ENCODE results near the gene TFG.
"Not testable (repeated sequence)": the region's sequence is repeated elsewhere in the genome, so short reads cannot be mapped to it uniquely, and the experiment has no call there.

The TFG gene

DNA sequence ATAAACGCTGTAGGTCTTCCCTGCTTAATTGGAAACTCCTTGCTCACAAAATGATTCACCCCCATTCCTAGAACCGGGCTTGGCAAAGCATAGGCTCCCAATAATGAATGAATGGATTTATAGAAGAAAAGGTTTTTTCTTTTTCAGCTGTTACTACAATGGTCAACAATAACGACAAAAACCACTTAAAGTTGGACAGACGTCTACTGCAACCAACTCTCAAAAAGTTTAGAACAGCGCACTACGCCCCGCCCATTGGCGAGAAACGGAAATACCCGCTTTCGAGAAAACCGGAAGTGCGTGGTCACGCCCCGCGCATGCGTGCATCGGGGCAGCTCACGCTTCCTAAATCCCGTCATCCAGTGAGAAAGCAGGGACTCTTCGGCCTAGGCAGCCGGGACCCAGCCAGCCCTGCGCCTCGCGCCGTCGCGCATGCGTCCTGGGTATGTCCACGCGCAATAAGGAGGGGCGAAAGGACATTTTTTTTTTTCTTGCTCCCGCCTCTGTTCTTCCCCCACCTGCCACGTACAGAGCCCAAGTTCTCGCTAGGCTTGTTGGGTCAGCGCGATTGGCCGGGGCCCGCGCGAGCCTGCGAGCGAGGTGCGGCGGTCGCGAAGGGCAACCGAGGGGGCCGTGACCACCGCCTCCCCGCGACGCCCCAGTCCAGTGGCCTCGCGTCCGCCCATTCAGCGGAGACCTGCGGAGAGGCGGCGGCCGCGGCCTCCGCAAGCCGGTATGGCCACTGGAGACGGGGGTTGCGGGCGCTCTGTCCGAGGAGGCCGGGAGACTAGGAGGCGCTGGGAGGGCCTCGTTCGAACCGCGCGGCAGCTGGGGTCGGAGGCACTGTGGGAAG lies at the start of gene TFG:
Gene TFG, plus strand, starts transcription at position 506 of the 853 bp plus-strand sequence. CDS start 4,192 bp downstream, outside the sequence.
- Mint-ChIP-seq H3K27ac (peak within 1 kb of the TSS; percentile 97), H3K4me3 (peak within 1 kb of the TSS; percentile 64), H3K9me3 (peaks cover 8% of the 10 kb centered on the region), H3K4me1 (peaks cover 48% of the 10 kb centered on the region), H3K36me3 (peaks cover 49% of the 10 kb centered on the region)
- ATAC-seq, result peak; percentile 95
- peak; percentile 96 to 99 for DNase-seq (ENCODE audit: low spot score in 2 of 2)

DNA sequence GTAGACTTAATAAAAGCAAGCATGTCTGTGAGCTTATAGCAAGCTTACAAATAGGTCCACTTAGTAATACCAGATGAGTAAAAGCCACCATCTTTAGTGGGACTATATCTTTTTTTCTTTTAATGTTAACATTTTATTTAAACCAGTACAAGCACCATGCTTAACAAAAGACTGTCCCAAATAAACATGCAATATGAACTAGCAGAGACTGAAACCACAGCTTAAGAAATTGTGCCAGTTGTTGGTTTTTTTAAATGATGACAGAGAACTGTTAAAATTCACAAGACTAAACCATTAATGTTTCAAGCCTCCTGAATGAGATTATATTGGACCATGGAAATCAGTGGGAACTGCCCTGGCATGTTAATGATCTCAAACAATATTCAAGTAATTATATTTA lies 48.0 kb upstream of the TFG start:
- H3K9me3 Mint-ChIP-seq, H3K4me3 Mint-ChIP-seq: not testable (repeated sequence)

DNA sequence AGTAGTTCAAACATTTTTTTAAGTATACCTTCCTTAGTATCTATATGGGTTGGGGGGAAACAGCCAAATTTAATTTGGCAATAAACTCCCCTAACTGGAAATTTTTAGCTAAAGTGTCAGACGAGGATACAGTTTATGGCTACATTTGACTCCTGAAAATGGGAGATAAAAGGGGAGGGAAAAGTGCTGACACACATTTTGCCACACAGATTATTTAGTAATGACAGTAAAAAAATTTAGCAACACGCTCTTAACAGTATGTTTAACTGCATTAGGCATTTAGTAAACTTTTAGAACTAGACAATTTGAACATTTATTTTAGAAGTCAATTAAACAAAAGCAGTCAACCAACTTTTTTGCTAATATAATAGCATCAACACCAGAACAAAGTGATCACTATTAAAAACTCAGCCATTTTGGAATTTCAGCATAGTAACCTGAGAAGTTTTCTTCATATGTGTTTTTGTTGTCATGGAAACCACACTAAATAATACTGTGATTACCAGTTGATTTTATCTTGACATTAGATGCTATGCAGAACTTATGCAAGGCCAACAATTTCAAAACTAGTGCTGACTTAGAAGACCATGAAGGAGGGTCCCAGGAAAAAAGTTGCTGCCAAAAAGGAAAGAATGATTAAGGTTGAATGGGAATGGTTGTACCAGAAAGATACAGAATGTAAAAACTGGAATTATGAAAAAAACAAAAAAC lies 47.0 kb upstream of the TFG start:
- no peak overlapping the region for H3K27ac Mint-ChIP-seq
- no peak for ATAC-seq
- H3K9me3 Mint-ChIP-seq, result no peaks in the 10 kb centered on the region
- H3K4me1 Mint-ChIP-seq, result peaks cover 8% of the 10 kb centered on the region
- H3K36me3 Mint-ChIP-seq, result no peaks in the 10 kb centered on the region
- no peak overlapping the region for H3K4me3 Mint-ChIP-seq
- DNase-seq (ENCODE audit: low spot score in 2 of 2), result no peak

More for the DNA sequence above, 48.0 kb upstream of the TFG start:
- H3K36me3 Mint-ChIP-seq; H3K27ac Mint-ChIP-seq; H3K4me1 Mint-ChIP-seq; ATAC-seq; DNase-seq (ENCODE audit: low spot score in 2 of 2): not testable (repeated sequence)

DNA sequence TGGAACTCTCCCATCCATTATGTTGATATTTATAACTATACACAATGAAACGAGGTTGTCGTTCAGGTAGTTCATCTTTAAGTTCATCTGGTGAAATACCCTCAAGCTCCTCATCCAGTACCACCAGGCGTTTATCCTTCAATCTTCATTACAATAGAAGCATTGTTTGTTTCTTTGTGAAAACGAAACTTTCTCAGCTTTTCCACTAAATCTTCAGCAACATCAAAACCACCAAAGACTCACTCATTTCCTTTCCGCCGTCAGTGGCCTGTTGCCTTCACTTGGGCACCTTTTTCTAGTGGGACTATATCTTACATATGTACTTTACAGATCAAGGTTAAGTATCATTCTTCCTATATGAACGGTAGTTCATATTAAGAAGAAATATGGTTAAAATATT lies 44.1 kb upstream of the TFG start:
- Mint-ChIP-seq H3K4me1 (peaks cover 8% of the 10 kb centered on the region), H3K4me3 (no peak overlapping the region), H3K27ac (no peak overlapping the region), H3K9me3 (peaks cover 3% of the 10 kb centered on the region), H3K36me3 (no peaks in the 10 kb centered on the region)
- DNase-seq (ENCODE audit: low spot score in 2 of 2) (no peak), ATAC-seq (peak; percentile 88)

DNA sequence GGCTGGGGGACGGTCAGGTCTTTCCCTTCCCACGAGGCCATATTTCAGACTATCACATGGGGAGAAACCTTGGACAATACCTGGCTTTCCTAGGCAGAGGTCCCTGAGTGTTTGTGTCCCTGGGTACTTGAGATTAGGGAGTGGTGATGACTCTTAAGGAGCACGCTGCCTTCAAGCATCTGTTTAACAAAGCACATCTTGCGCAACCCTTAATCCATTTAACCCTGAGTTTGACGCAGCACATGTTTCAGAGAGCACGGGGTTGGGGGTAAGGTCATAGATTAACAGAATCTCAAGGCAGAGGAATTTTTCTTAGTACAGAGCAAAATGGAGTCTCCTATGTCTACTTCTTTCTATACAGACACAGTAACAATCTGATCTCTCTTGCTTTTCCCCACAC lies 42.6 kb upstream of the TFG start:
- not testable (repeated sequence) for H3K9me3 Mint-ChIP-seq; H3K4me3 Mint-ChIP-seq; H3K27ac Mint-ChIP-seq; ATAC-seq; H3K36me3 Mint-ChIP-seq; DNase-seq (ENCODE audit: low spot score in 2 of 2); H3K4me1 Mint-ChIP-seq

DNA sequence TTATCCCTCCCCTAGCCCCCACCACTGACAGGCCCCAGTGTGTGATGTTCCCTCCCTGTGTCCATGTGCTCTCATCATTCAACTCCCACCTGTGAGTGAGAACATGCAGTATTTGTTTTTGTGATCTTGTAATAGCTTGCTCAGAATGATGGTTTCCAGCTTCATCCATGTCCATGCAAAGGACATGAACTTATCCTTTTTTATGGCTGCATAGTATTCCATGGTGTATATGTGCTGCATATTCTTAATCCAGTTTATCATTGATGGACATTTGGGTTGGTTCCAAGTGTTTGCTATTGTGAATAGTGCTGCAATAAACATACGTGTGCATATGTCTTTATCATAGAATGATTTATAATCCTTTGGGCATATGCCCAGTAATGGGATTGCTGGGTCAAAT lies 42.0 kb upstream of the TFG start:
- not testable (repeated sequence) for H3K9me3 Mint-ChIP-seq; H3K4me1 Mint-ChIP-seq; H3K27ac Mint-ChIP-seq; DNase-seq (ENCODE audit: low spot score in 2 of 2); H3K4me3 Mint-ChIP-seq; H3K36me3 Mint-ChIP-seq; ATAC-seq

DNA sequence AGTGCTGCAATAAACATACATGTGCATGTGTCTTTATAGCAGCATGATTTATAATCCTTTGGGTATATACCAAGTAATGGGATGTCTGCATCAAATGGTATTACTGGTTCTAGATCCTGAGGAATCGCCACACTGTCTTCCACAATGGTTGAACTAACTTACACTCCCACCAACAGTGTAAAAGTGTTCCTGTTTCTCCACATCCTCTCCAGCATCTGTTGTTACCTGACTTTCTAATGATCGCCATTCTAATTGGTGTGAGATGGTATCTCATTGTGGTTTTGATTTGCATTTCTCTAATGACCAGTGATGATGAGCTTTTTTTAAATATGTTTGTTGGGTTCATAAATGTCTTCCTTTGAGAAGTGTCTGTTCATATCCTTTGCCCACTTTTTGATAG lies 38.3 kb upstream of the TFG start:
- ATAC-seq; H3K4me1 Mint-ChIP-seq; H3K9me3 Mint-ChIP-seq; DNase-seq (ENCODE audit: low spot score in 2 of 2); H3K36me3 Mint-ChIP-seq; H3K27ac Mint-ChIP-seq; H3K4me3 Mint-ChIP-seq: not testable (repeated sequence)

DNA sequence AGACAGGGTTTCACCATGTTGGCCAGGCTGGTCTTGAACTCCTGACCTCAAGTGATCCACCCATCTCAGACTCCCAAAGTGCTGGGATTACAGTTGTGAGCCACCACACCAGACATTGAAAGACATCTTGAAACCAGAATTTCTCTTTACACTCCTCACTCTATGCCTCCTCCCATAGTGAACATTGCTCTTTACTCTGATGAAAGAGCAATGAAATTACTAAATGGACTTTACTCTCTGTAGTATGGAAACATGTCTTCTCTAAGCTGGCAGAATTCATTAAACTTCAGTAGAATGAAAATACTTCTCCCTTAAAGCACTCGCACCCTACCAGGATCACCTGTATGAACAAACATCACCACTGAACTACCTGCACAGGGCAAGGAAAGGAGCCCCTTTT lies 27.8 kb upstream of the TFG start:
- DNase-seq (ENCODE audit: low spot score in 2 of 2), result no peak
- H3K27ac Mint-ChIP-seq, result no peak overlapping the region
- no peaks in the 10 kb centered on the region for H3K9me3 Mint-ChIP-seq
- no peaks in the 10 kb centered on the region for H3K4me1 Mint-ChIP-seq
- H3K36me3 Mint-ChIP-seq, result no peaks in the 10 kb centered on the region
- ATAC-seq, result no peak
- no peak overlapping the region for H3K4me3 Mint-ChIP-seq

DNA sequence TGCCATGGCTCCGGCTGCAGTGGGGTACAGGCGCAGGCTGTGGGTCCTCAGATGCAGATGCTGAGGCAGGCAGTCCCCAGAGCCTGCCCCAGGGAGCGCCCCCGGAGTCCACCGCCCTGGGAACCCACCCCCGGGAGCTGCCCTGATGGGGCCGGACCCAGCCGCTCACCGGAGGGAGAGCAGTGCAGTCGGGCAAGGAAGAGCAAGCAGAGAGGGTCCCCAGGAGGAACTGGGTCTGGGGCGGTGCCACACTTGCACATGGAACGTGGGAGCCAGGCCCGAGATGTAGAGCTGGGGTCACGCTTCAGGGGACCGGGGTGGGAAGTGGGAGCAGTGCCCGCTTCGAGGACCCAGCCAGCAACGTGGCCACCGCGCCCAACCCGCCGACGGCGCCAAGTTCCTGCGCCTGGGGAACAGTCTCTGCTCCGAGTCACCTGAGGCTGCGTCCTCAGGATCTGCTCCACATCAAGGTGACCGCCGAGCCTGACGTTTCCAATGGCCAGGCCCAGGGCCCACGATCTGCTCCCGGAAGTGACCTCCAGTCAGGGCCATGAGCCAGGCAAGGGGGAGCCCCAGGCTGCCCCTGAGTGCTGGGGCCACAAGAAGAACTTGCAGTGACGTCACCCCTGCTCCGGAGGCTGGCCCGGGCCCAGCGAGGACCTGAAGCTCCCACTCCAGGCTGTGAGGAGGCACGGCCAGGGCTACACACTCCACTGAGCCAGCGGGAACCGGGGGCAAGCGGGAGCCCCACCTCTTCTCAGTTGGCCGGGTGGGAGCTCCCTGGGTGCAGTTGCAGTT lies 27.0 kb upstream of the TFG start:
- ATAC-seq (peak; percentile 48), DNase-seq (ENCODE audit: low spot score in 2 of 2) (no peak)
- Mint-ChIP-seq H3K9me3 (no peaks in the 10 kb centered on the region), H3K4me1 (no peaks in the 10 kb centered on the region), H3K36me3 (no peaks in the 10 kb centered on the region), H3K27ac (no peak overlapping the region), H3K4me3 (no peak overlapping the region)

DNA sequence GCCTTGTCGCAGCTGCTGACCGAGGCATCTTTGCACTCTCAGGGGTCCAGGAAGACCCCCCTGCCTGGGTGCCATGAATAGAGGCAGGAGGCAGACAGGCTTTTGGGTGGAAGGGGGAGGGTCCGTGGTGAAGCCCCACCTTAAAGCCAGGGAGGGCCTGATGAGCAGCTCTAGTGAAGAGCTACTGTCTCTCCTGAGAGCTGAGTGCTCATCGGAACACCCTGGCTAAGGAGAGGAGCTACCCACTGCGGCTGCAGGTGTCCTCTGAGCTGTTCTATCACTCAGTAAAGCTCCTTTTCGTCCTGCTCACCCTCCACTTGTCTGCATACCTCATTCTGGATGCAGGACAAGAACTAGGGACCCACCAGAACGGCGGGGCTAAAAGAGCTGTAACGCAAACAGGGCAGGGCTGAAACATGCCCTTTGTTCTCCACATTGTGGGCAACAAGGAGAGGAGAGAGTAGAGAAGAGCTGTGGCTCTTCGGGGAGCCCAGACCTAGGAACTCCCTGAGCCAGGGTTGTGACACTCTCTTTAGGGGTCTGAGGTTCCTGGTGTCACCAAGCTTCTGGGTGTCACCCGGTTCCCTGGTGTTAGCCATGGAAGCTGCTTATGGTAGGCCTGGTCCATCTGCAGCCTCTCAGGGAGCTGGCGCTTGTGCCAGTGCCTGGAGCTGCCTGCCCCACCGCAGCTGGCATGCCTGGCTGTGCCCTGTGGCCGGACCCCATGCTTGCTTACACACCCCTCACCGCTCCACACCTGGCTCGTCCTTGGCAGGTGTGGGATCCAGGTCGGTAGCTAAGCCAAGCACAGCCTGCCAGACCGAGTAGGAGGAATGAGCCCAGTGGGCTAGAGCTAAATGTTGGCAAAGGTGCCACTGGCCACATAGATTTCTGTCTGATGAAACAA lies 26.2 kb upstream of the TFG start:
- Mint-ChIP-seq H3K4me3 (no peak overlapping the region), H3K27ac (no peak overlapping the region), H3K4me1 (no peaks in the 10 kb centered on the region), H3K36me3 (no peaks in the 10 kb centered on the region), H3K9me3 (no peaks in the 10 kb centered on the region)
- DNase-seq (ENCODE audit: low spot score in 2 of 2), result no peak
- peak; percentile 52 for ATAC-seq

DNA sequence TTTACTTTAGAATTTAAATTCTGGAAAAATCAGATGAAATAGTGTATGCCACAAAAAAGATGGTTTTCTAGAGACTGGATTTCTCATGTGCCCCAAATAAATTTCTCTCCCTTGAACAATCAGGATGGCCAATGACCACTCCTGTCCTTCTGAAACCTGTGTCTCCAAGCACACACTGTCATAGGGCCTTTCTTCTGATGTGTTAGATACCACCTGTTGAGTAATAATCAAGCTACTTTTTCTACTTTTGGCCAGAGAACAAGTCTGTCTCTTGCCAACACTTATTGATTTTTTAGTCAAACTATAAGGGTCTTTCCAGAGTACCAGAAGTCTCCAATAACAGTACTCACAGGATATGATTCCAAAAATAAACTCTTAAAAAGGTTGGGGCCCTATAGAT lies 16.1 kb upstream of the TFG start:
- H3K4me1 Mint-ChIP-seq, result no peaks in the 10 kb centered on the region
- DNase-seq (ENCODE audit: low spot score in 2 of 2), result no peak
- H3K9me3 Mint-ChIP-seq, result no peaks in the 10 kb centered on the region
- H3K4me3 Mint-ChIP-seq, result no peak overlapping the region
- no peaks in the 10 kb centered on the region for H3K36me3 Mint-ChIP-seq
- no peak for ATAC-seq
- no peak overlapping the region for H3K27ac Mint-ChIP-seq

DNA sequence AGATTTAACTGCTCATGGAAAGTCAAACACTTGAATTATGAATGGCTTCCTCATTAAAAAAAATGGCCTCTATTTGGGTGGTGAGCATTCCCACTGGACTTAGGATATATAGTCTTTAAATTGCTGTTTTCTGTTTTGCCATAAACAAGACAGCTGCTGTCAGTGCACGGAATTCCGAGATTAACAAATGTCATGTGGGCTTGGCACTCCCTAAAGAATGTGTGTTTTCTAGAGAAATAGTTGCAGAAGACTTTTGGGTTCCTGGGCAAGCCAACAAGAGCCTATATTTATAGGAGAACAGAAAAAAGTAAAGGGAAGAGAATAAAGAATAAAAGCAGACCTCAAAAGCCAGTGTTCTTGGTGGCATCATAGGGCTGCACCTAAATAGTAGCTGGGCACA lies 13.6 kb upstream of the TFG start:
- DNase-seq (ENCODE audit: low spot score in 2 of 2) (no peak), ATAC-seq (no peak)
- Mint-ChIP-seq H3K27ac (no peak overlapping the region), H3K9me3 (no peaks in the 10 kb centered on the region), H3K36me3 (no peaks in the 10 kb centered on the region), H3K4me1 (no peaks in the 10 kb centered on the region), H3K4me3 (no peak overlapping the region)

DNA sequence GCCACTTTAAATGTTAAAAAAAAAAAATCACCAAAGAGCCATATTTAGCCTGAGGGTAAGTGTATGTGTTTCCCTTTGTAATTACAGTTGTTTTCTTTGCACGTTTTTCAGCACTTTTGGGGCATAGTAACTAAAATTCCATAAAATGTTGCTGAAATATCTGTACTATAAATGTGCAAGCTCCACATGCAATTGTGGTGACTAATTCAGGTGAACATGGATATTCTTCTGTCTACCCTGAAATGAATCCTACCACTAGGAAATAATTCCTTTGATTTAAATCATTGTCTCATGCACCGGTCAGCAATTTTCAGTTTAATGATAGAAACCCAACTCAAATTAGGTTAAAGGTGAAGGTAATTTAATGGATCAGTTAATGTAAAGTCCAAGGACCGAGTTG lies 13.1 kb upstream of the TFG start:
- no peak for DNase-seq (ENCODE audit: low spot score in 2 of 2)
- Mint-ChIP-seq H3K4me1 (no peaks in the 10 kb centered on the region), H3K27ac (no peak overlapping the region)

DNA sequence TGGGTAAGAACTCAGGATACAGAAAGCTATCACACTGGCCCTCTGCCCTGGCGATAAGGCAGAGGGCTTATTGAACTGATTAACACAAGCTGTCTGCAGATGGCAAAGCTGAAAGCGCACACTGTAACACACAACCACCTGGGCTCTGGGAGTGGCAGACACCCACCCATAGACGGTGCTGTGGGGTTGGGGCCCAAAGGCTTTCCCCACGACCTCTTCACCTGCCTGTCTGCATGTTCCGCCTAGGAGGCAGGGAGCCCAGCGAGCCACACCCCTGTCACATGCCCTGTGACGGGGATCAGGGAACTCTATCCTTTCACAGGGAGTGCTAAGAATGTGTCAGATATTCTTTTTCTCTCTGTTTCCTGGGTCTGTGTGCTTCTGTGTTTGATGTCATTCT lies 12.1 kb upstream of the TFG start:
- ATAC-seq (no peak), DNase-seq (ENCODE audit: low spot score in 2 of 2) (no peak)
- H3K9me3 Mint-ChIP-seq, result no peaks in the 10 kb centered on the region
- no peaks in the 10 kb centered on the region for H3K4me1 Mint-ChIP-seq
- H3K36me3 Mint-ChIP-seq, result no peaks in the 10 kb centered on the region
- H3K27ac Mint-ChIP-seq, result no peak overlapping the region
- no peak overlapping the region for H3K4me3 Mint-ChIP-seq

More for the DNA sequence above, 13.1 kb upstream of the TFG start:
- no peak for ATAC-seq
- Mint-ChIP-seq H3K9me3 (no peaks in the 10 kb centered on the region), H3K36me3 (no peaks in the 10 kb centered on the region), H3K4me3 (no peak overlapping the region)

Measured in stimulated activated effector memory CD8-positive, alpha-beta T cell treated with anti-CD3 and anti-CD28 coated beads, Interleukin-12 subunit alpha, Interleukin-12 subunit beta, amount 100 ng/mL, for 72 hours (primary cell).